Panc1 (cell line): ENCODE data around the gene FCN3. TPM values are rescaled to one million over a fixed set of nuclear protein-coding genes. Genes with fewer than 3 reads are reported as not detected.

Experiments used
- ATAC-seq: fragments of 200-7000 bp; cut with Tn5 transposase; 2 replicates; pipeline ENCODE4 v1.9.1; 2020; ENCODE audit warnings: mild to moderate bottlenecking, moderate library complexity
- BruUV-seq: library from RNA; stranded (reverse); fragments of 400-500 nt; replicated peaks from 2 replicates; lab custom pipeline; 2021; lab: Mats Ljungman, UMichigan
- CTCF ChIA-PET: fragments of 300-600 bp; sonication (Branson Sonifier 250); formaldehyde crosslinking; loops from one replicate; lab custom pipeline; 2022; ENCODE audit warnings: antibody characterized with exemption; lab: Charles Lee
- POLR2A ChIA-PET: fragments of 300-600 bp; sonication (Branson Sonifier 250); formaldehyde crosslinking; loops from one replicate; lab custom pipeline; 2022; ENCODE audit warnings: antibody characterized with exemption; lab: Charles Lee
- DNase-seq: peaks from one replicate; pipeline ENCODE4 v3.0.0-alpha.2; 2010; ENCODE audit warnings: low read depth, low spot score
- H3K27ac ChIP-seq: 2 replicates; pipeline ENCODE4 v1.5.1; 2011; ENCODE audit warnings: mild to moderate bottlenecking, low read length, inconsistent platforms
- H3K27me3 ChIP-seq: fragments of 200-500 bp; sonication (Bioruptor generic); 2 replicates; pipeline ENCODE4 v1.6.0; 2014; ENCODE audit warnings: low read length, inconsistent platforms; ENCODE audit not compliant: control insufficient read depth, insufficient read depth
- H3K36me3 ChIP-seq: fragments of 200-500 bp; sonication (Bioruptor generic); 2 replicates; pipeline ENCODE4 v1.5.1; 2014; ENCODE audit warnings: inconsistent platforms, mild to moderate bottlenecking, low read length, moderate library complexity; ENCODE audit not compliant: control insufficient read depth, insufficient read depth
- H3K4me1 ChIP-seq: 2 replicates; pipeline ENCODE4 v1.5.1; 2011; ENCODE audit warnings: inconsistent platforms, mild to moderate bottlenecking, low read length, moderate library complexity; ENCODE audit not compliant: control insufficient read depth, insufficient read depth
- H3K4me3 ChIP-seq, 2 experiments: 2 replicates each; pipeline ENCODE4 v1.5.1; 2011 to 2012; ENCODE audit warnings: low read depth in 2 of 2, low read length in 2 of 2, mild to moderate bottlenecking in 2 of 2, inconsistent platforms in 1 of 2, moderate library complexity in 1 of 2
- H3K9me3 ChIP-seq: fragments of 200-500 bp; sonication (Bioruptor generic); 2 replicates; pipeline ENCODE4 v1.5.1; 2014; ENCODE audit warnings: low read depth, mild to moderate bottlenecking, inconsistent platforms, low read length, moderate library complexity; ENCODE audit not compliant: control insufficient read depth, insufficient read depth
- POLR2AphosphoS5 ChIP-seq: IDR thresholded peaks from 2 replicates; pipeline ENCODE4 v1.6.1; 2012; ENCODE audit warnings: mild to moderate bottlenecking, low read depth, low read length, moderate library complexity
- SIN3A ChIP-seq: IDR thresholded peaks from 2 replicates; pipeline ENCODE4 v1.6.1; 2012; ENCODE audit warnings: low read depth, mild to moderate bottlenecking, low read length, moderate library complexity, borderline replicate concordance; ENCODE audit not compliant: insufficient read depth
- TCF7L2 ChIP-seq: IDR thresholded peaks from 2 replicates; pipeline ENCODE4 v1.6.1; 2011; ENCODE audit warnings: mild to moderate bottlenecking, low read depth, low read length, inconsistent platforms
- in situ Hi-C: cut with HindIII; loops from 2 replicates; pipeline ENCODE4 v1.10.0; 2016; ENCODE audit warnings: low sequenced_read_pairs, low pct_unique_long_range_greater_than_20kb
- intact Hi-C: fragments of 100-400 bp; cut with micrococcal nuclease; formaldehyde crosslinking; loops from one replicate; pipeline ENCODE4 v1.10.0; 2022; ENCODE audit not compliant: unreplicated experiment
- total RNA-seq: library from RNA; stranded (reverse); gene quantifications from one replicate; pipeline ENCODE4 v1.2.1, GENCODE V29; 2021; ENCODE audit not compliant: unreplicated experiment
- TF ChIP-seq, protein P1 (sequence below), 2 experiments: IDR thresholded peaks; 2 replicates each; pipeline ENCODE4 v1.6.1; 2011 to 2012; ENCODE audit warnings: low read depth in 2 of 2, control low read depth in 1 of 2, low read length in 1 of 2, mild to moderate bottlenecking in 1 of 2, moderate library complexity in 1 of 2; ENCODE audit not compliant: insufficient read depth in 1 of 2
- TF ChIP-seq, protein P2 (sequence below): fragments of 450-650 bp; IDR thresholded peaks from 2 replicates; pipeline ENCODE4 v1.5.1; 2017; ENCODE audit warnings: mild to moderate bottlenecking

The FCN3 gene
- total RNA-seq, 1 experiment from 2014 or later, result not detected

DNA sequence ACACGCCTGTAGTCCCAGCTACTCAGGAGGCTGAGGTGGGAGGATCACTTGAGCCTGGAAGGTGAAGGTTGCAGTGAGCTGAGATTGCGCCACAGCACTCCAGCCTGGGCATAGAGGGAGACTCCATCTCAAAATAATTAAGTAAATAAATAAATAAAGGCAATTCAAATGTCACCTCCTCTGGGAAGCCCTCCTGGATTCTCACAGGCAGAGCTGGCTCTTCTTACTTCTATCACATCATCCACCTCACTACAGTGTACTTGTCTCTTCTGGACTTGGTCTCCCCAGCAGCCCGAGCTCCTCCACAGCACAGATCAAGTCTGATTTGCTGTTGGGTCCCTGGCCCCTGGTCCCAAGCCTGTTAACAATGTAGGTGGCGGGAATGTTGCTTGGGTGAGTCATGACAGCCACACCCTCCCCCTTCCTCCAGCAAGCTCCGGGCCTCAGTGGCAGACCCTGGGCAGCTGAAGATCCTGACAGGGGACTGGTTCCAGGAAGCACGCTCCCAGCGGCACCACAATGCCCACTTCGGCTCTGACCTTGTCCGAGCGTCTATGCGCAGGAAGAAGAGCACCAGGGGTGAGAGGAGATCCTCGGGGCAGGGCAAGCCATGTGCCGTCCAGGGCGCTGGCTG, 27.5 kb downstream of the FCN3 start:
- DNase-seq, result no peak
- Histone ChIP-seq H3K27me3 (no peaks in the 10 kb centered on the region), H3K4me1 (peaks cover 25% of the 10 kb centered on the region), H3K36me3 (no peaks in the 10 kb centered on the region), H3K27ac (no peak overlapping the region), H3K4me3 (no peak overlapping the region), H3K9me3 (no peaks in the 10 kb centered on the region)
- TF ChIP-seq SIN3A, result no peak
- TF ChIP-seq TCF7L2, result no peak
- TF ChIP-seq POLR2AphosphoS5, result no peak
- TF ChIP-seq, protein P1, sequence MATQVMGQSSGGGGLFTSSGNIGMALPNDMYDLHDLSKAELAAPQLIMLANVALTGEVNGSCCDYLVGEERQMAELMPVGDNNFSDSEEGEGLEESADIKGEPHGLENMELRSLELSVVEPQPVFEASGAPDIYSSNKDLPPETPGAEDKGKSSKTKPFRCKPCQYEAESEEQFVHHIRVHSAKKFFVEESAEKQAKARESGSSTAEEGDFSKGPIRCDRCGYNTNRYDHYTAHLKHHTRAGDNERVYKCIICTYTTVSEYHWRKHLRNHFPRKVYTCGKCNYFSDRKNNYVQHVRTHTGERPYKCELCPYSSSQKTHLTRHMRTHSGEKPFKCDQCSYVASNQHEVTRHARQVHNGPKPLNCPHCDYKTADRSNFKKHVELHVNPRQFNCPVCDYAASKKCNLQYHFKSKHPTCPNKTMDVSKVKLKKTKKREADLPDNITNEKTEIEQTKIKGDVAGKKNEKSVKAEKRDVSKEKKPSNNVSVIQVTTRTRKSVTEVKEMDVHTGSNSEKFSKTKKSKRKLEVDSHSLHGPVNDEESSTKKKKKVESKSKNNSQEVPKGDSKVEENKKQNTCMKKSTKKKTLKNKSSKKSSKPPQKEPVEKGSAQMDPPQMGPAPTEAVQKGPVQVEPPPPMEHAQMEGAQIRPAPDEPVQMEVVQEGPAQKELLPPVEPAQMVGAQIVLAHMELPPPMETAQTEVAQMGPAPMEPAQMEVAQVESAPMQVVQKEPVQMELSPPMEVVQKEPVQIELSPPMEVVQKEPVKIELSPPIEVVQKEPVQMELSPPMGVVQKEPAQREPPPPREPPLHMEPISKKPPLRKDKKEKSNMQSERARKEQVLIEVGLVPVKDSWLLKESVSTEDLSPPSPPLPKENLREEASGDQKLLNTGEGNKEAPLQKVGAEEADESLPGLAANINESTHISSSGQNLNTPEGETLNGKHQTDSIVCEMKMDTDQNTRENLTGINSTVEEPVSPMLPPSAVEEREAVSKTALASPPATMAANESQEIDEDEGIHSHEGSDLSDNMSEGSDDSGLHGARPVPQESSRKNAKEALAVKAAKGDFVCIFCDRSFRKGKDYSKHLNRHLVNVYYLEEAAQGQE (IDR thresholded peaks at IDR 0.05; ENCODE audit: insufficient read depth in 1 of 2, low read depth in 2 of 2, low read length in 1 of 2), result no peak
- TF ChIP-seq, protein P2, sequence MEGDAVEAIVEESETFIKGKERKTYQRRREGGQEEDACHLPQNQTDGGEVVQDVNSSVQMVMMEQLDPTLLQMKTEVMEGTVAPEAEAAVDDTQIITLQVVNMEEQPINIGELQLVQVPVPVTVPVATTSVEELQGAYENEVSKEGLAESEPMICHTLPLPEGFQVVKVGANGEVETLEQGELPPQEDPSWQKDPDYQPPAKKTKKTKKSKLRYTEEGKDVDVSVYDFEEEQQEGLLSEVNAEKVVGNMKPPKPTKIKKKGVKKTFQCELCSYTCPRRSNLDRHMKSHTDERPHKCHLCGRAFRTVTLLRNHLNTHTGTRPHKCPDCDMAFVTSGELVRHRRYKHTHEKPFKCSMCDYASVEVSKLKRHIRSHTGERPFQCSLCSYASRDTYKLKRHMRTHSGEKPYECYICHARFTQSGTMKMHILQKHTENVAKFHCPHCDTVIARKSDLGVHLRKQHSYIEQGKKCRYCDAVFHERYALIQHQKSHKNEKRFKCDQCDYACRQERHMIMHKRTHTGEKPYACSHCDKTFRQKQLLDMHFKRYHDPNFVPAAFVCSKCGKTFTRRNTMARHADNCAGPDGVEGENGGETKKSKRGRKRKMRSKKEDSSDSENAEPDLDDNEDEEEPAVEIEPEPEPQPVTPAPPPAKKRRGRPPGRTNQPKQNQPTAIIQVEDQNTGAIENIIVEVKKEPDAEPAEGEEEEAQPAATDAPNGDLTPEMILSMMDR, result no peak
- in situ Hi-C loops (no loop called here), intact Hi-C loops (no loop called here)
- ChIA-PET CTCF (no interaction called here), POLR2A (no interaction called here)
- no TSS peak for BruUV-seq
- no peak for ATAC-seq

- Histone ChIP-seq H3K4me1 (peaks cover 29% of the 10 kb centered on the region), H3K4me3 (no peak overlapping the region), H3K27ac (no peak overlapping the region), H3K36me3 (no peaks in the 10 kb centered on the region), H3K27me3 (no peaks in the 10 kb centered on the region), H3K9me3 (no peaks in the 10 kb centered on the region)
- ChIA-PET CTCF (no interaction called here), POLR2A (no interaction called here)
- no TSS peak for BruUV-seq
- intact Hi-C loops, result no loop called here
- in situ Hi-C loops, result no loop called here
- DNase-seq (no peak), ATAC-seq (no peak)
- TF ChIP-seq, protein P1 (IDR thresholded peaks at IDR 0.05; ENCODE audit: insufficient read depth in 1 of 2, low read depth in 2 of 2, low read length in 1 of 2), result no peak
- TF ChIP-seq SIN3A, result no peak
- TF ChIP-seq POLR2AphosphoS5, result no peak
- TF ChIP-seq, protein P2, result no peak
- no peak for TF ChIP-seq TCF7L2
Measured at GRCh38 chr1:27346357-27346756, 28.3 kb downstream of the FCN3 start.
